ENCODE data around the gene RNF180. TPM values are rescaled to one million over a fixed set of nuclear protein-coding genes. Genes with fewer than 3 reads are reported as not detected.
"Not testable (repeated sequence)": the region's sequence is repeated elsewhere in the genome, so short reads cannot be mapped to it uniquely, and the experiment has no call there.

The RNF180 gene
- total RNA-seq, 4 donors from 2014 or later = 6.0 to 13.1 (median 10.1) TPM

DNA sequence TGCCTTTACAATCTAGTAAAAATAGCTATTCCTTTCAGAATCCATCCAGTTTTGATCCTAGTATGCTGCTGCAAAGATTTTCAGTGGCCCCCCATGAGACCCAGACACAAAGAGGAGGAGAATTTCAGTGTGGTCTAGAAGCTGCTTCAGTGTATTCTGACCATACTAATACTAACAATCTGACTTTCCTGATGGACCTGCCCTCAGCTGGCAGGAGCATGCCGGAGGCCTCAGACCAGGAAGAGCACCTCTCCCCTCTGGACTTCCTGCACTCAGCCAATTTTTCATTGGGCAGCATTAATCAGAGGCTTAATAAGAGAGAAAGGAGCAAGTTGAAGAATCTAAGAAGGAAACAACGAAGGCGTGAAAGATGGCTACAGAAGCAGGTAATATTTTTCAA, 48.5 kb downstream of the RNF180 start:
- WGBS, 2 donors = 88 to 91% methylated on average over 3 of the region's 3 CpGs
- Histone ChIP-seq H3K9me3 (no peaks in the 10 kb centered on the region), H3K27me3 (no peaks in the 10 kb centered on the region), H3K4me3 (no peak overlapping the region), H3K36me3 (no peaks in the 10 kb centered on the region), H3K27ac (no peak overlapping the region), H3K4me1 (no peaks in the 10 kb centered on the region)
- TF ChIP-seq, protein P1, sequence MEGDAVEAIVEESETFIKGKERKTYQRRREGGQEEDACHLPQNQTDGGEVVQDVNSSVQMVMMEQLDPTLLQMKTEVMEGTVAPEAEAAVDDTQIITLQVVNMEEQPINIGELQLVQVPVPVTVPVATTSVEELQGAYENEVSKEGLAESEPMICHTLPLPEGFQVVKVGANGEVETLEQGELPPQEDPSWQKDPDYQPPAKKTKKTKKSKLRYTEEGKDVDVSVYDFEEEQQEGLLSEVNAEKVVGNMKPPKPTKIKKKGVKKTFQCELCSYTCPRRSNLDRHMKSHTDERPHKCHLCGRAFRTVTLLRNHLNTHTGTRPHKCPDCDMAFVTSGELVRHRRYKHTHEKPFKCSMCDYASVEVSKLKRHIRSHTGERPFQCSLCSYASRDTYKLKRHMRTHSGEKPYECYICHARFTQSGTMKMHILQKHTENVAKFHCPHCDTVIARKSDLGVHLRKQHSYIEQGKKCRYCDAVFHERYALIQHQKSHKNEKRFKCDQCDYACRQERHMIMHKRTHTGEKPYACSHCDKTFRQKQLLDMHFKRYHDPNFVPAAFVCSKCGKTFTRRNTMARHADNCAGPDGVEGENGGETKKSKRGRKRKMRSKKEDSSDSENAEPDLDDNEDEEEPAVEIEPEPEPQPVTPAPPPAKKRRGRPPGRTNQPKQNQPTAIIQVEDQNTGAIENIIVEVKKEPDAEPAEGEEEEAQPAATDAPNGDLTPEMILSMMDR (IDR thresholded peaks at IDR 0.05) = no peak
- TF ChIP-seq POLR2A (IDR thresholded peaks at IDR 0.05) = no peak
- TF ChIP-seq EP300 (IDR thresholded peaks at IDR 0.05) = no peak
- DNase-seq (ENCODE audit: low spot score in 2 of 2) = no peak

DNA sequence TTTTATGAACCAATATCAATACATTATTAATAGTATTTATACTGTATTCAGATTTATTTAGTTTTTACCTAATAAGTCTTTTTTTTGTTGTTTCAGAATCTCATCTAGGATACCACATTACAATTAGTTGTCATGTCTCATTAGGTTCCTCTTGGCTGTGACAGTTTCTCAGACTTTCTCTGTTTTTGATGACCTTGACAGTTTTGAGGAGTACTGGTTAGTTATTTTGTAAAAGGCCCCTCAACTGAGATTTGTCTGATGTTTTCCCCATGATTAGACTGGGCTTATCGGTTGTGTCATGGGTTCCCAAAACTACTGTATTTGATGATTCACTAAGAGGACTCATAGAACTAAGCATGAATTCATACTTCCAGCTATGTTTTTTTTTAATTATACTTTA, 56.3 kb downstream of the RNF180 start:
- WGBS, 2 donors = 96 to 100% methylated on average over 1 of the region's 1 CpG
- Histone ChIP-seq H3K36me3 (peaks cover 0 to 15% (median 0%) of the 10 kb centered on the region in 3 donors), H3K4me1 (no peaks in the 10 kb centered on the region), H3K4me3 (no peak overlapping the region), H3K9me3 (peaks cover 0 to 9% (median 0%) of the 10 kb centered on the region in 4 donors), H3K27me3 (no peaks in the 10 kb centered on the region), H3K27ac (no peak overlapping the region)
- no peak for TF ChIP-seq EP300 (IDR thresholded peaks at IDR 0.05)
- TF ChIP-seq, protein P1 (IDR thresholded peaks at IDR 0.05) = no peak
- TF ChIP-seq POLR2A (IDR thresholded peaks at IDR 0.05) = no peak
- no peak for DNase-seq (ENCODE audit: low spot score in 2 of 2)

DNA sequence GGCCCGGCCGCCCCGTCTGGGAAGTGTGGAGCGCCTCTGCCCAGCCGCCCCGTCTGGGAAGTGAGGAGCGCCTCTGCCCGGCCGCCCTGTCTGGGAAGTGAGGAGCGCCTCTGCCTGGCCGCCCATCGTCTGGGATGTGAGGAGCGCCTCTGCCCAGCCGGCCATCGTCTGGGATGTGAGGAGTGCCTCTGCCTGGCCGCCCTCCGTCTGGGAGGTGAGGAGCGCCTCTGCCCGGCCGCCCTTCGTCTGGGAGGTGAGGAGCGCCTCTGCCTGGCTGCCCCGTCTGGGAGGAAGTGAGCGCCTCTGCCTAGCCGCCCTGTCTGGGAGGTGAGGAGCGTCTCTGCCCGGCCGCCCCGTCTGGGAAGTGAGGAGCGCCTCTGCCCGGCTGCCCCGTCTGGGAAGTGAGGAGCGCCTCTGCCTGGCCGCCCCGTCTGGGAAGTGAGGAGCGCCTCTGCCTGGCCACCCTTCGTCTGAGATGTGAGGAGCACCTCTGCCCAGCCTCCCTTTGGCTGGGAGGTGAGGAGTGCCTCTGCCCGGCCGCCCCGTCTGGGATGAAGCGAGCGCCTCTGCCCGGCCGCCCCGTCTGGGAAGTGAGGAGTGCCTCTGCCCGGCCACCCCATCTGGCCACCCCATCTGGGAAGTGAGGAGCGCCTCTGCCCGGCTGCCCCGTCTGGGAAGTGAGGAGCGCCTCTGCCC, 59.8 kb downstream of the RNF180 start:
- WGBS, 2 donors = 87 to 95% methylated on average over 18 to 47 of the region's 50 CpGs
- H3K27ac ChIP-seq; H3K27me3 ChIP-seq; H3K4me3 ChIP-seq; H3K9me3 ChIP-seq; DNase-seq (ENCODE audit: low spot score in 2 of 2); H3K4me1 ChIP-seq: not testable (repeated sequence)
- peaks cover 0 to 15% (median 0%) of the 10 kb centered on the region in 3 donors for H3K36me3 ChIP-seq

DNA sequence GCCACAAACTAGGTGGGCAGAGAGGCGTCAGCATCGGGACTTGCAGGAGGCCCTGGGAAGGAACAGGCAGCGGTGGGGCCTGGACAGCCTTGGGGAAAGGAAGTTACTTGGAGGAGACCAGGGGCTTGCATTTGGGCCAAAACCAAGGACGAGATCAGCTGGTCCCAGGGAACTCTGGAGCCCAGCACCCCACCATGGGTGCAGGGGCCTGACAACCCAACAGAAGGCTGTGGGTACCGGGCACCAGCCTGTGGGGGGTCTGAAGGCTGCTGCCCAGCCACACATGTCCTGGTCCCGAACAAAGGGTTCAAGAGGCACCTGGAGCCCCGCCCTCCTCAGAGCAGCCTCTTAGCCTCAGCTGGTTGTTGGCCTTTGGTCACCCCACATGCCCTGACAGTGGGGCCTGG, 61.5 kb downstream of the RNF180 start:
- H3K4me3 ChIP-seq; DNase-seq (ENCODE audit: low spot score in 2 of 2); H3K27me3 ChIP-seq; H3K9me3 ChIP-seq; H3K4me1 ChIP-seq; H3K27ac ChIP-seq: not testable (repeated sequence)
- peaks cover 0 to 15% (median 0%) of the 10 kb centered on the region in 3 donors for H3K36me3 ChIP-seq
- WGBS, 2 donors = 92 to 97% methylated on average over 7 of the region's 7 CpGs

DNA sequence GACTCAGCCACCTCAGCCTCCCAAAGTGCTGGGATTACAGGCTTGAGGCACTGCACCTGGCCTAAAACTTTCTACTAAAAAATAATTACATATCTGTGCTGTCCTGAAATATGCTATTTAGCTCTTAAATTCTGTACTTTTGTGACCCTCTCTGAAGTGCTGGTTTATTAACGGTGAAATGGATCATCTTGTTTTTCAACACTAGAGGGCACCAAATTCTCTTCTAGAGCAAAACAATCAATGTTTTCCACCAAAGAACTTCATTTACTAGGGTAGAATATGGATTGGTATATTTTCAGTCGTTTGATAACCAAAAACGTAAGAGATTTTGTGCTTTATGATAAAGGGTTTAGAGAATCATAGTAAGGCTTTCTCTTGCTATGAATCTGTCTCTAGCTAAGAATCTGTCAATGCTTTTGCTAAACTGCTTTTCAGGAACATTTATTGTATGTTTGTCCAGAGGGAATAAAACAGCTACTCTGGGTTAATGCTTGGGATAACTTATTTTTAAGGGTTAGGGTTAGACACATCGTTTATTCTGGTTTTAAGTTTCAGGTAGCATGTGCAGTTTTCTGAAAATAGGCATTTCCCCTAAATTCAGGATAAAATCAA, 63.6 kb downstream of the RNF180 start:
- DNase-seq (ENCODE audit: low spot score in 2 of 2) = no peak
- Histone ChIP-seq H3K9me3 (peaks cover 0 to 9% (median 0%) of the 10 kb centered on the region in 4 donors), H3K27me3 (no peaks in the 10 kb centered on the region), H3K4me3 (no peak overlapping the region), H3K36me3 (peaks cover 0 to 15% (median 0%) of the 10 kb centered on the region in 3 donors), H3K27ac (no peak overlapping the region), H3K4me1 (no peaks in the 10 kb centered on the region)
- 3 to 4% methylated on average over 4 of the region's 4 CpGs for WGBS, 2 donors
- TF ChIP-seq, protein P1 (IDR thresholded peaks at IDR 0.05) = peak; percentile 36 to 54 (median 40)
- TF ChIP-seq POLR2A (IDR thresholded peaks at IDR 0.05) (no peak), EP300 (IDR thresholded peaks at IDR 0.05) (no peak)

DNA sequence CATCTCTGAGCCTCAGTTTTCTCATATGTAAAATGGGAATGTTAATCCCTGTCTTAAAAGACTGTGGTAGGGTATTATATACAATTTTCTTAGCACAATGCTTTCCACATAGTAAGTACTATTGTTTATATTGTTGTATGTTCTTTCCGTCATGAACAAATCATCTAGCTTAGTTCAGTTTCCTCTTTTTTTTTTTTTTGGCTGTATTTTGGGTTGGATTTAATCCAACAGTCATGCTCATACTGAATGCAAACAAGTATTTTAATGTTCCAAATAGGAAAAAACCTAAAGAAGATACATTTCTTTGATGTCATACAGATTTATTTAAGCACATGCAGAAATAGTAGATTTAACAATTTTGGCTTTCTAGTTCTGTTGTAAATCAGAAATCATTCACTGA, 95.1 kb downstream of the RNF180 start:
- DNase-seq (ENCODE audit: low spot score in 2 of 2) = no peak
- Histone ChIP-seq H3K27ac (no peak overlapping the region), H3K9me3 (peaks cover 0 to 15% (median 2%) of the 10 kb centered on the region in 4 donors), H3K4me1 (no peaks in the 10 kb centered on the region), H3K4me3 (no peak overlapping the region), H3K36me3 (no peaks in the 10 kb centered on the region), H3K27me3 (no peaks in the 10 kb centered on the region)
- 25 to 32% methylated on average over 1 of the region's 1 CpG for WGBS, 2 donors
- TF ChIP-seq, protein P1 (IDR thresholded peaks at IDR 0.05) = no peak
- TF ChIP-seq EP300 (IDR thresholded peaks at IDR 0.05) = no peak
- TF ChIP-seq POLR2A (IDR thresholded peaks at IDR 0.05) = no peak
